Measurements from ENCODE around the gene FAM20B. TPM values are rescaled to one million over a fixed set of nuclear protein-coding genes. Genes with fewer than 3 reads are reported as not detected.

FAM20B gene
- total and polyA plus RNA-seq, 2 of the 8 experiments (the other 6 are each of a cell fraction or from before 2014, with no cell fraction given), result 8.3 to 36.6 TPM

DNA sequence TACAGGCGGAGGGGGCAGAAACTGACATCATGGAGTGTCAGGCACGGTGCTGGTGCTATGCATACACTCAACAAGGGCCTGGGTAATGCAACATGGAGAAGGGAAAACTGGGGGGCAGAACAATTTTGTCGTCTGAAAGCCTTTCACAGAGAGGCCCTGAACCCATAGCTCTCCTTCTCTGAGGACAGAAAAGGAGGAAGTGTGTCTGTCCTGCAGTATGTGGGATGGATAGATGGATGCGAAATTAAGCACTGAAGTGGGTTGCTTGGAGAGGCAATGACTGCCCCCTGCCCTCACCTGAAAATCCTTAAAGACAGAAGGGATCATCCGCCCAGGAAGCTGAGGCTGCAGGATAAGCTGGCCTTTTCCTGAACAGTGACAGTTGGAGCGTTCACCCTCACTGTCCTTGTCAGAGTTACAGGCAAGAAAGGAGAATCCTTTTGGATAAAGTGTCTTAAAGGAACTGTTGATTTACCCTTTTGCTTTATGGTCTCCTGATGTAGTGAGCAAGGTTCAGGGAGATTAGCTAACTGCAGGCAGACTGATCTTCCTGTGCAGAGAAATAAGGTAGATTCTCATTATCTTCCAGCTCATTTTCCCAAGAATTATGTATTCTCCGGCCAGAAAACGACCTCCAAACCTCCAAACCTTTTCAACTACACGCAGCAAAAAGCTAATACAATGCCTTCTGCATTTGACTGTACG is 1.6 kb upstream of the FAM20B start:
- DNase-seq (ENCODE audit: low read depth in 1 of 2, low spot score in 2 of 2) (no peak), FAIRE-seq (no peak)
- Histone ChIP-seq H4K5ac (ENCODE audit: insufficient read length, low read depth, low read length) (no peak overlapping the region), H3K23ac (ENCODE audit: insufficient read length) (no peak overlapping the region), H3K14ac (ENCODE audit: insufficient read length) (no peak overlapping the region), H3K4ac (replicated peaks; ENCODE audit: insufficient read length, low read depth, low read length) (no peak overlapping the region), H2BK120ac (replicated peaks; ENCODE audit: low read depth, low read length) (no peak overlapping the region), H3K4me3 (ENCODE audit: extremely low read depth in 1 of 4, insufficient read depth in 2 of 4, low read depth in 3 of 4, low read length in 4 of 4) (no peak overlapping the region), H3K9me3 (ENCODE audit: insufficient read depth in 2 of 2, low read depth in 1 of 2, low read length in 1 of 2) (no peaks in the 10 kb centered on the region), H2BK12ac (ENCODE audit: low read depth, low read length) (no peak overlapping the region), H3K79me2 (ENCODE audit: control insufficient read depth in 1 of 2, insufficient read depth in 2 of 2, low read length in 2 of 2) (peaks cover 0 to 23% of the 10 kb centered on the region in 2 experiments; a peak in 2 of 4 replicates), H3K23me2 (ENCODE audit: low read depth, low read length) (peaks cover 4% of the 10 kb centered on the region; the same call in 1 of the 2 replicates), H3K18ac (ENCODE audit: extremely low read depth, low read length) (no peak overlapping the region), H2AK5ac (ENCODE audit: low read depth, low read length) (no peak overlapping the region), H3K27ac (ENCODE audit: low read depth, low read length) (no peak overlapping the region), H2BK15ac (ENCODE audit: low read length) (no peak overlapping the region), H2BK20ac (ENCODE audit: low read length) (no peak overlapping the region), H3K27me3 (replicated peaks in 1 of 4; ENCODE audit: control insufficient read depth in 3 of 4, extremely low read depth in 1 of 4, insufficient read depth in 3 of 4, low read length in 3 of 4) (no peaks in the 10 kb centered on the region), H2BK5ac (ENCODE audit: low read depth, low read length) (no peak overlapping the region), H3K56ac (replicated peaks; ENCODE audit: insufficient read length, low read depth, low read length) (no peak overlapping the region), H2AFZ (ENCODE audit: low read length) (0 out of 2 replicates have a peak overlapping the region, but pooled peaks have one; percentile 30), H4K8ac (ENCODE audit: extremely low read depth, insufficient read depth, low read length) (no peak overlapping the region), H4K91ac (replicated peaks; ENCODE audit: insufficient read length, low read length) (no peak overlapping the region), H3K79me1 (ENCODE audit: low read depth, low read length) (no peaks in the 10 kb centered on the region), H3K4me1 (replicated peaks in 1 of 4; ENCODE audit: control insufficient read depth in 3 of 4, insufficient read depth in 4 of 4, low read length in 3 of 4) (peaks cover 0 to 8% (median 4%) of the 10 kb centered on the region in 4 experiments; a peak in 2 of 7 replicates), H3K4me2 (ENCODE audit: insufficient read depth in 1 of 2, low read depth in 2 of 2, low read length in 2 of 2) (no peak overlapping the region; a peak in 1 of 4 replicates), H3K9ac (replicated peaks in 1 of 4; ENCODE audit: extremely low read depth in 1 of 4, low read depth in 3 of 4, low read length in 3 of 4) (no peak overlapping the region), H3K36me3 (ENCODE audit: control insufficient read depth in 2 of 4, insufficient read depth in 4 of 4, low read length in 3 of 4) (no peaks in the 10 kb centered on the region), H4K20me1 (replicated peaks in 1 of 2; ENCODE audit: control insufficient read depth in 1 of 2, insufficient read depth in 2 of 2, low read length in 2 of 2) (peaks cover 0 to 5% of the 10 kb centered on the region in 2 experiments)
- CTCF ChIA-PET (ENCODE audit: partially characterized antibody), result interaction anchor here (0.6 to 1.8 kb wide), 10 partner anchors 17 to 522 kb away, joined by 3 to 9 read pairs (median 3); no protein-coding TSS in a partner anchor
- WGBS, 2 experiments (ENCODE audit: extremely low coverage in 1 of 2, insufficient coverage in 1 of 2, insufficient read length in 1 of 2, insufficient replicate concordance in 2 of 2, low coverage in 1 of 2, low lambda C conversion rate in 2 of 2, missing lambda C conversion rate in 1 of 2), result 81% methylated on average over 10 of the region's 10 CpGs; no CpG with 5 or more reads in 1 of the 2 experiments
- POLR2A ChIA-PET (ENCODE audit: partially characterized antibody), result interaction anchor here (0.7 to 0.9 kb wide), 3 partner anchors 18 to 206 kb away, joined by 3 read pairs; no protein-coding TSS in a partner anchor
- no peak for TF ChIP-seq SAP30 (IDR thresholded peaks at IDR 0.05; ENCODE audit: insufficient read depth, insufficient replicate concordance, low read length)
- TF ChIP-seq NANOG (IDR thresholded peaks at IDR 0.05; ENCODE audit: insufficient read depth, low read depth, low read length, poor library complexity, severe bottlenecking), result no peak
